ENCODE data around the gene SEPTIN7.

Gene SEPTIN7

DNA sequence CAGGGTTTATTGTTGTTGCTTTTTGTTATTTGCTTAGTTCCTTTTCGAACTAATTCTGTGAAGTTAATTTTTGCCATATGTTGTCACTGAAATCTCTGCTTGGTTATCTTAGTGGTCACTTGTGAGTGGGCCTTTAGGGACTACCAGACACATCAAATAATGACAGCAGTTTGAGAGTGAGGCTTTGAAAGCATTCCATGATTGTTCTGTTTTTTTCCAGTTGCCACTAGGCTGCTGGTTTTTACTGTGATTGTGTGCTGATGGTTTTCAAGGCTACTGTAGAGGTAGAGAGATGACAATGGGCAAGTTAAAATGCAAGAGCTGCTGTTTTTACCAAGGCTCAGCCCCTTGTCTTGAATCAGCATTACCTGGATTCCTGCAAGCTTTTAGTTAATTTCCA, 20.0 kb downstream of the SEPTIN7 start:
- no peaks in the 10 kb centered on the region for H3K4me1 ChIP-seq (ENCODE audit: control insufficient read depth in 1 of 2, insufficient read depth in 1 of 2, low read depth in 1 of 2, low read length in 1 of 2)
- H3K9me3 ChIP-seq: no peaks in the 10 kb centered on the region
- H3K36me3 ChIP-seq: no peaks in the 10 kb centered on the region
- no peaks in the 10 kb centered on the region for H3K27me3 ChIP-seq
- TF ChIP-seq, protein P1, sequence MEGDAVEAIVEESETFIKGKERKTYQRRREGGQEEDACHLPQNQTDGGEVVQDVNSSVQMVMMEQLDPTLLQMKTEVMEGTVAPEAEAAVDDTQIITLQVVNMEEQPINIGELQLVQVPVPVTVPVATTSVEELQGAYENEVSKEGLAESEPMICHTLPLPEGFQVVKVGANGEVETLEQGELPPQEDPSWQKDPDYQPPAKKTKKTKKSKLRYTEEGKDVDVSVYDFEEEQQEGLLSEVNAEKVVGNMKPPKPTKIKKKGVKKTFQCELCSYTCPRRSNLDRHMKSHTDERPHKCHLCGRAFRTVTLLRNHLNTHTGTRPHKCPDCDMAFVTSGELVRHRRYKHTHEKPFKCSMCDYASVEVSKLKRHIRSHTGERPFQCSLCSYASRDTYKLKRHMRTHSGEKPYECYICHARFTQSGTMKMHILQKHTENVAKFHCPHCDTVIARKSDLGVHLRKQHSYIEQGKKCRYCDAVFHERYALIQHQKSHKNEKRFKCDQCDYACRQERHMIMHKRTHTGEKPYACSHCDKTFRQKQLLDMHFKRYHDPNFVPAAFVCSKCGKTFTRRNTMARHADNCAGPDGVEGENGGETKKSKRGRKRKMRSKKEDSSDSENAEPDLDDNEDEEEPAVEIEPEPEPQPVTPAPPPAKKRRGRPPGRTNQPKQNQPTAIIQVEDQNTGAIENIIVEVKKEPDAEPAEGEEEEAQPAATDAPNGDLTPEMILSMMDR (IDR thresholded peaks at IDR 0.05): no peak
- no peak overlapping the region for H3K4me3 ChIP-seq (ENCODE audit: low read depth in 1 of 2, low read length in 1 of 2)
- H3K27ac ChIP-seq: no peak overlapping the region

- Histone ChIP-seq H3K4me1 (ENCODE audit: control insufficient read depth in 1 of 2, insufficient read depth in 1 of 2, low read depth in 1 of 2, low read length in 1 of 2) (no peaks in the 10 kb centered on the region), H3K27me3 (no peaks in the 10 kb centered on the region), H3K9me3 (no peaks in the 10 kb centered on the region), H3K4me3 (ENCODE audit: low read depth in 1 of 2, low read length in 1 of 2) (no peak overlapping the region), H3K27ac (no peak overlapping the region), H3K36me3 (no peaks in the 10 kb centered on the region)
- TF ChIP-seq, protein P1 (IDR thresholded peaks at IDR 0.05): no peak
Observed at GRCh38 chr7:35823440-35823839, 22.6 kb downstream of the SEPTIN7 start.

DNA sequence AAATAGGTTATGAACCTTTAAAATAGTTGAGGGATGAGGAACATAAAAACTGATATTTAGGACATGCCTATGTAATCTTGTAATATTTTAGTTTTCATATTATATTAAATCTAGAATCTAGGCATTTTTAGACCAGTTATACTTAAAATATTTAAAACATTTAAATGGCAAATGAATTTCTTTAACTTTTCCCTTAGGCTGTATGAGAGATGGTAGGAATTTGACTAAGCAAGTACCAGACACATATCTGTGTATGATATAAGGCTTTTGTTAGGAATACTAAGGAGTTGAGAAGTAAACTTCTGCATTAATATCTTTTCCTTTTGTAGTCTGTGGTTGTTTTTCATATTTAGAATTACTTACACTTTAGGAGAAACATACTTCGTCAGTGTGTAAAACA, 25.1 kb downstream of the SEPTIN7 start:
- Histone ChIP-seq H3K36me3 (no peaks in the 10 kb centered on the region), H3K4me1 (ENCODE audit: control insufficient read depth in 1 of 2, insufficient read depth in 1 of 2, low read depth in 1 of 2, low read length in 1 of 2) (no peaks in the 10 kb centered on the region), H3K27ac (no peak overlapping the region), H3K9me3 (no peaks in the 10 kb centered on the region), H3K27me3 (no peaks in the 10 kb centered on the region), H3K4me3 (ENCODE audit: low read depth in 1 of 2, low read length in 1 of 2) (no peak overlapping the region)
- TF ChIP-seq, protein P1 (IDR thresholded peaks at IDR 0.05): no peak

DNA sequence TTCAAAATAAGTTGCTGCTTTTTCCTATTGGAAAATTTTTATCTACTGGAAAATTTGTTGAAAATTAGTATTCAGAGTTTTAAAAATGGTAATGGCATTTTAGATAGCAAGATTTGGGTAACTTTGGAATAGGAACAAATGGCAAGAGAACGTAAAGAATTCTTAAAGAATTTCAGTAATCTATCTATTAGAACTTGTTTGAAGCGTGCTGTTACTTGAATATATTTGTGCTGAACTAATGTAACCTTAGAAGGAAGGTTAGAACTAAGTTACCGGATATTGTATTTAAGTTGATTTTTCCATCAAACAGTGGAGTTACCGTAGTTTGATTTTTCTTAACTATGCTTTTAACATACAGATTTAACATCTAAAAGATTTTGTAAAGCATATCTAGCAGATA, 25.9 kb downstream of the SEPTIN7 start:
- no peak overlapping the region for H3K4me3 ChIP-seq (ENCODE audit: low read depth in 1 of 2, low read length in 1 of 2)
- no peaks in the 10 kb centered on the region for H3K27me3 ChIP-seq
- H3K27ac ChIP-seq: no peak overlapping the region
- no peaks in the 10 kb centered on the region for H3K4me1 ChIP-seq (ENCODE audit: control insufficient read depth in 1 of 2, insufficient read depth in 1 of 2, low read depth in 1 of 2, low read length in 1 of 2)
- no peaks in the 10 kb centered on the region for H3K36me3 ChIP-seq
- TF ChIP-seq, protein P1 (IDR thresholded peaks at IDR 0.05): no peak
- H3K9me3 ChIP-seq: no peaks in the 10 kb centered on the region

DNA sequence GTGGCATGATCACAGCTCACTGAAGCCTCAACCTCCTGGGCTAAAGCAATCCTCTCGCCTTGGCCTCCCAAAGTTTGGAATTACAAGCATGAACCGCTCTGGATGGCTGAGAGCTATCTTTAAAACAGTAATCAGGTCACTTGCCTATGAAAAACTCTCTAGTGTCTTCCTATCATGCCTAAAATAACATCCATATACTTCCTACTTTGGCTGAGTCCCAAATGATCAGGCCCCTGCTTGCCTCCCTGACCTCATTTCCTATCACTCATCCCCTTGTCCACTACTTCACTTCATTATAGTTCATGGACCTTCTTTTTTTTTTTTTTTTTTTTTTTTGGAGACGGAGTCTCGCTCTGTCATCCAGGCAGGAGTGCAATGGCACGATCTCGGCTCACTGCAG, 28.0 kb downstream of the SEPTIN7 start:
- Histone ChIP-seq H3K4me3 (ENCODE audit: low read depth in 1 of 2, low read length in 1 of 2) (no peak overlapping the region), H3K27ac (no peak overlapping the region), H3K27me3 (no peaks in the 10 kb centered on the region), H3K9me3 (no peaks in the 10 kb centered on the region), H3K36me3 (peaks cover 12% of the 10 kb centered on the region), H3K4me1 (ENCODE audit: control insufficient read depth in 1 of 2, insufficient read depth in 1 of 2, low read depth in 1 of 2, low read length in 1 of 2) (no peaks in the 10 kb centered on the region)
- TF ChIP-seq, protein P1 (IDR thresholded peaks at IDR 0.05): no peak

GRCh38 chr7:35831208-35831607, 30.4 kb downstream of the SEPTIN7 start:
- Histone ChIP-seq H3K4me1 (ENCODE audit: control insufficient read depth in 1 of 2, insufficient read depth in 1 of 2, low read depth in 1 of 2, low read length in 1 of 2) (no peaks in the 10 kb centered on the region), H3K9me3 (no peaks in the 10 kb centered on the region), H3K27ac (no peak overlapping the region), H3K36me3 (peaks cover 32% of the 10 kb centered on the region), H3K27me3 (no peaks in the 10 kb centered on the region), H3K4me3 (ENCODE audit: low read depth in 1 of 2, low read length in 1 of 2) (no peak overlapping the region)
- TF ChIP-seq, protein P1 (IDR thresholded peaks at IDR 0.05): no peak

Measured in neutrophil (primary cell).